SK-N-SH (cell line): ENCODE measurements around the gene AQP3. TPM values are rescaled to one million over a fixed set of nuclear protein-coding genes. Genes with fewer than 3 reads are reported as not detected.

ENCODE experiments used
- CTCF ChIA-PET: fragments of 300-600, 350-600 bp; formaldehyde crosslinking; extraction: SDS; loops from one replicate; lab custom pipeline; 2021; lab: Yijun Ruan, JAX
- POLR2A ChIA-PET: fragments of 350-600 bp; sonication (Branson Sonifier 250); formaldehyde crosslinking; extraction: SDS; loops from one replicate; lab custom pipeline; 2020; ENCODE audit warnings: antibody characterized with exemption, inconsistent platforms; lab: Yijun Ruan, JAX
- DNase-seq: peaks from one replicate; pipeline ENCODE4 v3.0.0; 2012
- H2AFZ ChIP-seq: fragments of 200-600 bp; sonication (generic); 2 replicates; pipeline ENCODE4 v1.8.1; 2016; ENCODE audit warnings: antibody characterized with exemption, mild to moderate bottlenecking, low read depth
- H3F3A ChIP-seq: fragments of 200-600 bp; sonication (generic); replicated peaks from 2 replicates; pipeline ENCODE3; 2016; ENCODE audit warnings: antibody characterized with exemption, mild to moderate bottlenecking; ENCODE audit not compliant: insufficient read depth
- H3K27ac ChIP-seq, 2 experiments: fragments of 200-500 bp in 1 of 2; fragments of 200-600 bp in 1 of 2; sonication (Bioruptor generic) in 1 of 2; sonication (generic), shearing (Covaris generic) in 1 of 2; 2 replicates each; pipeline versions ENCODE4 v1.5.1 to v1.6.1; 2014 to 2016; ENCODE audit warnings: low read depth in 2 of 2, inconsistent platforms in 1 of 2, low read length in 1 of 2, mild to moderate bottlenecking in 1 of 2, mixed read lengths in 1 of 2
- H3K27me3 ChIP-seq: fragments of 200-600 bp; sonication (generic), shearing (Covaris generic); 2 replicates; pipeline ENCODE4 v1.6.1; 2016; ENCODE audit warnings: mixed run types; ENCODE audit not compliant: insufficient read depth
- H3K36me3 ChIP-seq, 2 experiments: fragments of 200-500 bp in 1 of 2; fragments of 200-600 bp in 1 of 2; sonication (Bioruptor generic) in 1 of 2; sonication (generic) in 1 of 2; replicated peaks in 1 of 2; 2 replicates each; pipeline versions ENCODE3 to v1.5.1; 2014 to 2016; ENCODE audit warnings: low read length in 1 of 2, mild to moderate bottlenecking in 1 of 2; ENCODE audit not compliant: insufficient read depth in 2 of 2, control insufficient read depth in 1 of 2
- H3K4me1 ChIP-seq, 2 experiments: fragments of 200-500 bp in 1 of 2; fragments of 200-600 bp in 1 of 2; sonication (Bioruptor generic) in 1 of 2; sonication (generic), shearing (Covaris generic) in 1 of 2; 2 replicates each; pipeline versions ENCODE4 v1.5.1 to v1.6.1; 2014 to 2016; ENCODE audit warnings: low read depth in 1 of 2, low read length in 1 of 2, mixed run types in 1 of 2; ENCODE audit not compliant: insufficient read depth in 2 of 2, control insufficient read depth in 1 of 2
- H3K4me2 ChIP-seq: fragments of 200-600 bp; sonication (generic), shearing (Covaris generic); 2 replicates; pipeline ENCODE4 v1.6.1; 2017; ENCODE audit warnings: mixed run types
- H3K4me3 ChIP-seq, 2 experiments: fragments of 200-500 bp in 1 of 2; fragments of 200-600 bp in 1 of 2; sonication (Bioruptor generic) in 1 of 2; sonication (generic), shearing (Covaris generic) in 1 of 2; 2 replicates each; pipeline versions ENCODE4 v1.5.1 to v1.8.1; 2014 to 2016; ENCODE audit warnings: low read depth in 2 of 2, inconsistent platforms in 1 of 2, low read length in 1 of 2, mild to moderate bottlenecking in 1 of 2, mixed read lengths in 1 of 2, moderate library complexity in 1 of 2
- H3K79me2 ChIP-seq: fragments of 200-600 bp; sonication (generic); 2 replicates; pipeline ENCODE4 v1.8.1; 2017; ENCODE audit warnings: mild to moderate bottlenecking; ENCODE audit not compliant: insufficient read depth
- H3K9ac ChIP-seq: fragments of 200-600 bp; sonication (generic); 2 replicates; pipeline ENCODE4 v1.6.1; 2017; ENCODE audit warnings: mixed run types
- H3K9me2 ChIP-seq: fragments of 200-600 bp; sonication (generic); 2 replicates; pipeline ENCODE4 v1.6.1; 2017; ENCODE audit warnings: mixed run types
- H3K9me3 ChIP-seq: fragments of 200-600 bp; sonication (generic); 2 replicates; pipeline ENCODE4 v1.6.1; 2017; ENCODE audit warnings: mixed run types, mild to moderate bottlenecking, moderate library complexity
- H4K20me1 ChIP-seq: fragments of 200-600 bp; sonication (generic); 2 replicates; pipeline ENCODE4 v1.6.1; 2017; ENCODE audit warnings: mild to moderate bottlenecking, mixed run types; ENCODE audit not compliant: insufficient read depth
- CHD2 ChIP-seq: fragments of 150-350 bp; IDR thresholded peaks from 2 replicates; pipeline ENCODE4 v1.6.1; 2018; ENCODE audit warnings: low read length; ENCODE audit not compliant: partially characterized antibody
- FOXJ3 ChIP-seq: sonication (generic); formaldehyde crosslinking; IDR thresholded peaks from 2 replicates; pipeline ENCODE4 v1.5.1; 2020; ENCODE audit warnings: mild to moderate bottlenecking, missing genetic modification reagents
- GATA2 ChIP-seq: sonication (generic); formaldehyde crosslinking; IDR thresholded peaks from 2 replicates; pipeline ENCODE4 v1.5.0; 2020; ENCODE audit warnings: mild to moderate bottlenecking, missing genetic modification reagents
- MEF2A ChIP-seq: IDR thresholded peaks from 2 replicates; pipeline ENCODE4 v1.4.0; 2012; ENCODE audit warnings: low read depth, borderline replicate concordance
- MXI1 ChIP-seq: IDR thresholded peaks from 2 replicates; pipeline ENCODE4 v1.6.1; 2012; ENCODE audit warnings: mild to moderate bottlenecking, low read depth, low read length, improper control_type of control experiment
- NFIC ChIP-seq: IDR thresholded peaks from 2 replicates; pipeline ENCODE4 v1.4.0; 2012; ENCODE audit warnings: borderline replicate concordance
- RCOR1 ChIP-seq: fragments of 150-350 bp; IDR thresholded peaks from 2 replicates; pipeline ENCODE4 v1.6.1; 2017; ENCODE audit warnings: antibody characterized with exemption, low read length
- RXRA ChIP-seq: IDR thresholded peaks from 2 replicates; pipeline ENCODE4 v1.4.0; 2012; ENCODE audit warnings: low read depth, mild to moderate bottlenecking, borderline replicate concordance
- SMC3 ChIP-seq: IDR thresholded peaks from 2 replicates; pipeline ENCODE4 v1.6.1; 2012; ENCODE audit warnings: low read depth, low read length, improper control_type of control experiment
- TAF1 ChIP-seq: IDR thresholded peaks from 2 replicates; pipeline ENCODE4 v1.6.1; 2012; ENCODE audit warnings: low read depth, mild to moderate bottlenecking, low read length, moderate library complexity, borderline replicate concordance
- TCF12 ChIP-seq: IDR thresholded peaks from 2 replicates; pipeline ENCODE4 v1.4.0; 2012
- TEAD4 ChIP-seq: IDR thresholded peaks from 2 replicates; pipeline ENCODE4 v1.4.0; 2012; ENCODE audit warnings: mild to moderate bottlenecking, borderline replicate concordance; ENCODE audit not compliant: insufficient read depth
- WGBS: methylation state at CpG from one replicate; pipeline ENCODE4 v1.1.6; 2017; ENCODE audit warnings: low lambda C conversion rate; 5-methylcytosine and 5-hydroxymethylcytosine counted together
- polyA plus RNA-seq, 3 experiments: library from polyadenylated mRNA; depleted of rRNA; stranded (reverse); fragments of >200 nt; gene quantifications; 2 replicates each; pipeline ENCODE4 v1.2.3, GENCODE V29; 2012
- TF ChIP-seq, protein P1 (sequence below): IDR thresholded peaks from 2 replicates; pipeline ENCODE4 v1.4.0; 2012; ENCODE audit warnings: low read depth, borderline replicate concordance
- TF ChIP-seq, protein P2 (sequence below): fragments of 150-350 bp; IDR thresholded peaks from 2 replicates; pipeline ENCODE4 v1.6.1; 2017; ENCODE audit warnings: antibody characterized with exemption, low read length, low read depth, borderline replicate concordance
- TF ChIP-seq, protein P3 (sequence below): fragments of 200-600 bp; sonication (generic); IDR thresholded peaks from 2 replicates; pipeline ENCODE4 v1.6.1; 2017; ENCODE audit warnings: antibody characterized with exemption, mild to moderate bottlenecking, moderate library complexity
- TF ChIP-seq, protein P4 (sequence below): IDR thresholded peaks from 2 replicates; pipeline ENCODE4 v1.4.0; 2012; ENCODE audit warnings: low read depth, borderline replicate concordance
- TF ChIP-seq, protein P5 (sequence below): IDR thresholded peaks from 2 replicates; pipeline ENCODE4 v1.6.1; 2012; ENCODE audit warnings: mild to moderate bottlenecking, low read depth, low read length, moderate library complexity

The AQP3 gene
- polyA plus RNA-seq, 1 of the 3 experiments (the other 2 are of a cell fraction): 0.64 TPM

DNA sequence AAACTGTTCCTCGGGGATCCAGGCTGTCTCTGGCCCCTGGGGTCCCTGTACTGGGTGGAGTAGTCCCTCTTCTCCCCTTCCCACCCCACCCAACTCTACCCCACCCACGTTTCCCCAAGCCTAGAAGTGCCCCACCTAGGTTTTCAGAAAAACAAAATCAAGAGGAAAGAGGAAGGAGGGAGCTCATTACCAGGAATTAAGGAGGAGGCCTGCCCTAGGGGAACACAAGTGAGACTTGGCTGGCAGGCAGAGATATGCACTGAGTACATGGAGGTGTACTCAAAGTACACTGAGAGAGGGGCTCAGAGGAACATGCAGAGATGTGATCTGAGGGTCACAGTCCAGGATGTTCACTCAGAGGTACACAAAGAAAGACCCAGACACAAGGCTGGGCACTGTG lies 10.2 kb downstream of the AQP3 start:
- ChIA-PET CTCF (interaction anchor here (1.2 to 3.8 kb wide), 7 partner anchors 9 to 34 kb away, joined by 3 to 12 read pairs (median 6); partner anchors contain the start of gene AQP3), POLR2A (no interaction called here)
- Histone ChIP-seq H2AFZ (no peak overlapping the region), H3K27me3 (peaks cover 4% of the 10 kb centered on the region; the same call in 1 of the 2 replicates), H3K9me2 (no peaks in the 10 kb centered on the region), H3K4me1 (no peaks in the 10 kb centered on the region), H3F3A (no peaks in the 10 kb centered on the region), H3K9ac (no peak overlapping the region), H3K4me3 (no peak overlapping the region), H3K9me3 (no peaks in the 10 kb centered on the region), H3K79me2 (no peaks in the 10 kb centered on the region), H3K36me3 (no peaks in the 10 kb centered on the region), H3K4me2 (no peak overlapping the region), H3K27ac (no peak overlapping the region), H4K20me1 (no peaks in the 10 kb centered on the region)
- 21% methylated on average over 2 of the region's 2 CpGs for WGBS
- DNase-seq: no peak
- TF ChIP-seq MEF2A (no peak), TCF12 (no peak), CHD2 (no peak), FOXJ3 (CRISPR knock-in tag) (no peak), TEAD4 (no peak), RXRA (no peak), SMC3 (no peak), TAF1 (no peak), GATA2 (CRISPR knock-in tag) (no peak), MXI1 (no peak), NFIC (no peak), RCOR1 (no peak)
- TF ChIP-seq, protein P1, sequence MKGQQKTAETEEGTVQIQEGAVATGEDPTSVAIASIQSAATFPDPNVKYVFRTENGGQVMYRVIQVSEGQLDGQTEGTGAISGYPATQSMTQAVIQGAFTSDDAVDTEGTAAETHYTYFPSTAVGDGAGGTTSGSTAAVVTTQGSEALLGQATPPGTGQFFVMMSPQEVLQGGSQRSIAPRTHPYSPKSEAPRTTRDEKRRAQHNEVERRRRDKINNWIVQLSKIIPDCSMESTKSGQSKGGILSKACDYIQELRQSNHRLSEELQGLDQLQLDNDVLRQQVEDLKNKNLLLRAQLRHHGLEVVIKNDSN: no peak
- TF ChIP-seq, protein P2, sequence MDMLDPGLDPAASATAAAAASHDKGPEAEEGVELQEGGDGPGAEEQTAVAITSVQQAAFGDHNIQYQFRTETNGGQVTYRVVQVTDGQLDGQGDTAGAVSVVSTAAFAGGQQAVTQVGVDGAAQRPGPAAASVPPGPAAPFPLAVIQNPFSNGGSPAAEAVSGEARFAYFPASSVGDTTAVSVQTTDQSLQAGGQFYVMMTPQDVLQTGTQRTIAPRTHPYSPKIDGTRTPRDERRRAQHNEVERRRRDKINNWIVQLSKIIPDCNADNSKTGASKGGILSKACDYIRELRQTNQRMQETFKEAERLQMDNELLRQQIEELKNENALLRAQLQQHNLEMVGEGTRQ: no peak
- TF ChIP-seq, protein P3, sequence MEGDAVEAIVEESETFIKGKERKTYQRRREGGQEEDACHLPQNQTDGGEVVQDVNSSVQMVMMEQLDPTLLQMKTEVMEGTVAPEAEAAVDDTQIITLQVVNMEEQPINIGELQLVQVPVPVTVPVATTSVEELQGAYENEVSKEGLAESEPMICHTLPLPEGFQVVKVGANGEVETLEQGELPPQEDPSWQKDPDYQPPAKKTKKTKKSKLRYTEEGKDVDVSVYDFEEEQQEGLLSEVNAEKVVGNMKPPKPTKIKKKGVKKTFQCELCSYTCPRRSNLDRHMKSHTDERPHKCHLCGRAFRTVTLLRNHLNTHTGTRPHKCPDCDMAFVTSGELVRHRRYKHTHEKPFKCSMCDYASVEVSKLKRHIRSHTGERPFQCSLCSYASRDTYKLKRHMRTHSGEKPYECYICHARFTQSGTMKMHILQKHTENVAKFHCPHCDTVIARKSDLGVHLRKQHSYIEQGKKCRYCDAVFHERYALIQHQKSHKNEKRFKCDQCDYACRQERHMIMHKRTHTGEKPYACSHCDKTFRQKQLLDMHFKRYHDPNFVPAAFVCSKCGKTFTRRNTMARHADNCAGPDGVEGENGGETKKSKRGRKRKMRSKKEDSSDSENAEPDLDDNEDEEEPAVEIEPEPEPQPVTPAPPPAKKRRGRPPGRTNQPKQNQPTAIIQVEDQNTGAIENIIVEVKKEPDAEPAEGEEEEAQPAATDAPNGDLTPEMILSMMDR: no peak
- TF ChIP-seq, protein P4, sequence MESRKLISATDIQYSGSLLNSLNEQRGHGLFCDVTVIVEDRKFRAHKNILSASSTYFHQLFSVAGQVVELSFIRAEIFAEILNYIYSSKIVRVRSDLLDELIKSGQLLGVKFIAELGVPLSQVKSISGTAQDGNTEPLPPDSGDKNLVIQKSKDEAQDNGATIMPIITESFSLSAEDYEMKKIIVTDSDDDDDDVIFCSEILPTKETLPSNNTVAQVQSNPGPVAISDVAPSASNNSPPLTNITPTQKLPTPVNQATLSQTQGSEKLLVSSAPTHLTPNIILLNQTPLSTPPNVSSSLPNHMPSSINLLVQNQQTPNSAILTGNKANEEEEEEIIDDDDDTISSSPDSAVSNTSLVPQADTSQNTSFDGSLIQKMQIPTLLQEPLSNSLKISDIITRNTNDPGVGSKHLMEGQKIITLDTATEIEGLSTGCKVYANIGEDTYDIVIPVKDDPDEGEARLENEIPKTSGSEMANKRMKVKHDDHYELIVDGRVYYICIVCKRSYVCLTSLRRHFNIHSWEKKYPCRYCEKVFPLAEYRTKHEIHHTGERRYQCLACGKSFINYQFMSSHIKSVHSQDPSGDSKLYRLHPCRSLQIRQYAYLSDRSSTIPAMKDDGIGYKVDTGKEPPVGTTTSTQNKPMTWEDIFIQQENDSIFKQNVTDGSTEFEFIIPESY: no peak
- TF ChIP-seq, protein P5, sequence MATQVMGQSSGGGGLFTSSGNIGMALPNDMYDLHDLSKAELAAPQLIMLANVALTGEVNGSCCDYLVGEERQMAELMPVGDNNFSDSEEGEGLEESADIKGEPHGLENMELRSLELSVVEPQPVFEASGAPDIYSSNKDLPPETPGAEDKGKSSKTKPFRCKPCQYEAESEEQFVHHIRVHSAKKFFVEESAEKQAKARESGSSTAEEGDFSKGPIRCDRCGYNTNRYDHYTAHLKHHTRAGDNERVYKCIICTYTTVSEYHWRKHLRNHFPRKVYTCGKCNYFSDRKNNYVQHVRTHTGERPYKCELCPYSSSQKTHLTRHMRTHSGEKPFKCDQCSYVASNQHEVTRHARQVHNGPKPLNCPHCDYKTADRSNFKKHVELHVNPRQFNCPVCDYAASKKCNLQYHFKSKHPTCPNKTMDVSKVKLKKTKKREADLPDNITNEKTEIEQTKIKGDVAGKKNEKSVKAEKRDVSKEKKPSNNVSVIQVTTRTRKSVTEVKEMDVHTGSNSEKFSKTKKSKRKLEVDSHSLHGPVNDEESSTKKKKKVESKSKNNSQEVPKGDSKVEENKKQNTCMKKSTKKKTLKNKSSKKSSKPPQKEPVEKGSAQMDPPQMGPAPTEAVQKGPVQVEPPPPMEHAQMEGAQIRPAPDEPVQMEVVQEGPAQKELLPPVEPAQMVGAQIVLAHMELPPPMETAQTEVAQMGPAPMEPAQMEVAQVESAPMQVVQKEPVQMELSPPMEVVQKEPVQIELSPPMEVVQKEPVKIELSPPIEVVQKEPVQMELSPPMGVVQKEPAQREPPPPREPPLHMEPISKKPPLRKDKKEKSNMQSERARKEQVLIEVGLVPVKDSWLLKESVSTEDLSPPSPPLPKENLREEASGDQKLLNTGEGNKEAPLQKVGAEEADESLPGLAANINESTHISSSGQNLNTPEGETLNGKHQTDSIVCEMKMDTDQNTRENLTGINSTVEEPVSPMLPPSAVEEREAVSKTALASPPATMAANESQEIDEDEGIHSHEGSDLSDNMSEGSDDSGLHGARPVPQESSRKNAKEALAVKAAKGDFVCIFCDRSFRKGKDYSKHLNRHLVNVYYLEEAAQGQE: no peak
